ENCODE measurements around the gene GRIPAP1.

GRCh38 chrX:48965959-48966358, 36.1 kb downstream of the GRIPAP1 start:
- TF ChIP-seq GATA3 (IDR thresholded peaks at IDR 0.05; ENCODE audit: low read depth, low read length), result no peak
- no peak for TF ChIP-seq GATA2 (IDR thresholded peaks at IDR 0.05; ENCODE audit: low read depth, low read length)

Measured in SH-SY5Y (cell line).